ENCODE measurements around the gene DECR2. TPM values are rescaled to one million over a fixed set of nuclear protein-coding genes. Genes with fewer than 3 reads are reported as not detected.

The DECR2 gene
- total RNA-seq, 1 experiment from 2014 or later, result 17.1 TPM

DNA sequence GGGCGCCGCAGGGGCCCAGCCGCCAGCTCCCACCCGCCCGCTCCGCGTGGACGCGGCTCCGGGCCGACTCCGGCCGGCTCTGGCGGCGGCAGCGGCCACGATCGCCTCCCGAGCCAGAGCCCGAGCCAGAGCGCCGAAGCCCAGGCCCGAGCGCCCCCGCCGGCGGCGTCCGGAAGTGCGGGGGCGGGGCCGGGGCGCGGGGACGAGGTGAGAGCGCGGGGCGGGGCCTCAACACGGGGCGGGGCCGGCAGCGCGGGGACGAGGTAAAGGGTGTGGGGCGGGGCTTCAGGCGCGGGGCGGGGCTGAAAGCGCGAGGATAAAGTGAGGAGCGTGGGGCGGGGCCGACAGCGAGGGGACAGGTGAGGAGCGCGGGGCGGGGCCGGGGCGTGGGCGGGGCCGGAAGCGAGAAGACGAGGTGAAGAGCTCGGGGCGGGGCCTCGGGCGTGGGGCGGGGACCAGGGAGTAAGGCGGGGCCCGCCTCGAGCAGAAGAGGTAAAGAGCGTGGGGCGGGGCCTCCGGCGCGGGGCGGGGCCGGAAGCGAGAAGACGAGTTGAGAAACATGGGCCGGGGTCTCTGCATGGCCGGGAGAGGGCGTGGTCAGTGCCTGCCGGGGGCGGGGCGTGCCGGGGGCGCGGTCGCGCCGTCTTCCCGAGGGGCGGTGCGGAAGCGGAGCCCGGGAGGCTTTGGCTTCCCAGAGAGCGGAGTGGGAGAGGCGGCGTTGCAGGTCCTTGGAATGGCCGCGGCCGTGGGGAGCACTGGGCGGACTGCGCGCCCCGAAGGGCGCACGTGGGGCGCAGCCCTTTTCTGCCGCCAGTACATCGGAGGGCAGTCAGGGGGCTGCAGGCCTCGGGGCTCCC, 48.9 kb upstream of the DECR2 start, which contains the start of gene AXIN1 (continued):
- TF ChIP-seq, protein P1, sequence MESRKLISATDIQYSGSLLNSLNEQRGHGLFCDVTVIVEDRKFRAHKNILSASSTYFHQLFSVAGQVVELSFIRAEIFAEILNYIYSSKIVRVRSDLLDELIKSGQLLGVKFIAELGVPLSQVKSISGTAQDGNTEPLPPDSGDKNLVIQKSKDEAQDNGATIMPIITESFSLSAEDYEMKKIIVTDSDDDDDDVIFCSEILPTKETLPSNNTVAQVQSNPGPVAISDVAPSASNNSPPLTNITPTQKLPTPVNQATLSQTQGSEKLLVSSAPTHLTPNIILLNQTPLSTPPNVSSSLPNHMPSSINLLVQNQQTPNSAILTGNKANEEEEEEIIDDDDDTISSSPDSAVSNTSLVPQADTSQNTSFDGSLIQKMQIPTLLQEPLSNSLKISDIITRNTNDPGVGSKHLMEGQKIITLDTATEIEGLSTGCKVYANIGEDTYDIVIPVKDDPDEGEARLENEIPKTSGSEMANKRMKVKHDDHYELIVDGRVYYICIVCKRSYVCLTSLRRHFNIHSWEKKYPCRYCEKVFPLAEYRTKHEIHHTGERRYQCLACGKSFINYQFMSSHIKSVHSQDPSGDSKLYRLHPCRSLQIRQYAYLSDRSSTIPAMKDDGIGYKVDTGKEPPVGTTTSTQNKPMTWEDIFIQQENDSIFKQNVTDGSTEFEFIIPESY (IDR thresholded peaks at IDR 0.05; ENCODE audit: extremely low read depth, insufficient replicate concordance, low read length), result no peak
- peak; percentile 27 for TF ChIP-seq YY1 (IDR thresholded peaks at IDR 0.05; ENCODE audit: extremely low read depth, insufficient replicate concordance, low read depth, low read length)
- no peak for TF ChIP-seq SRF (IDR thresholded peaks at IDR 0.05; ENCODE audit: low read depth)
- no peak for TF ChIP-seq ZNF274 (IDR thresholded peaks at IDR 0.05; ENCODE audit: low read depth, low read length)

DNA sequence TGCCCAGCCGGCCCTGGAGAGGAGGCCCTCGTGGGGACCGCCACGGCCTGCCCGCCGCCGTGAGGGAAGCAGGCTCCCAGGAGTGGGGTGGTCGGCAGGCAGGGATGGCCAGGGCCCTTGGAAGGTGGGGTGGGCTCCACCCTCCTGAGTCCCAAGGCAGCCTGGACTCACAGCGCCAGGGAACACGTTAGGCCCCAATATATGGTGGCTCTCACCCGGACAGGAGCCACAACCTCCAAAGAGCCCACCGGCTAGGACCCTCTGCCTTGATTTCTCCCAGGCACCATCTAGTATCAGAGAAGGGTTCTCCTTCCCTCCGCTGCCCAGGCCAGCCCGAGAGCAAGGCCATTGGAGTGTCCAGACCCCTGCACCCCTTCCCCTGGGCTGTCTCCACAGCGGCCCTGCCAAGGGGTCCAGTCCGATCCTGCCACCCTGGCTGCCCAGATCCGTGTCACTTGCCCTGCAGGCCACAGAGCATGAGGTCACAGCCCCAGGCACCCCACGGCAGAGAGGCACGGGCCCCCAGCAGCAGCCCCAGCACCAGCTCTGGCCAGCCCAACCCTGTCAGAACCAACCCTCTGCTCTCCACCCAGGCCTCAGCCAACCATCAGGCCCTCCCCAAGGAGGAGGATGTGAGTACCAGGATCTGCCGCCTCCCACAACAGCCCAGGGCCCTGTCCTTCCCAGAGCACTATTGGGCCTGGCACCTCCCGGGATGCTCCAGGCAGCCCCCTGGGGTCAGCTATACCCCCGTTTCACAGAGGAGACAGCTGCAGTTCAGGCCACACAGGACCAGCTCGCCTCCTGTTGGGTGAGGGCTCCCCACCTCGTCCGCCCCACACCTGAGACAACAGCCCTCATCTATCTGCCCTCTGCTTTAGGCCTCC, 48.0 kb upstream of the DECR2 start:
- intact Hi-C loops (cut with micrococcal nuclease), result loop anchor here (5.0 kb wide), 1 partner anchor 126 kb away; the partner anchor contains the start of gene LUC7L
- DNase-seq (ENCODE audit: low read depth, low spot score), result no peak
- no TSS peak for BruUV-seq (replicated peaks)
- TF ChIP-seq, protein P2, sequence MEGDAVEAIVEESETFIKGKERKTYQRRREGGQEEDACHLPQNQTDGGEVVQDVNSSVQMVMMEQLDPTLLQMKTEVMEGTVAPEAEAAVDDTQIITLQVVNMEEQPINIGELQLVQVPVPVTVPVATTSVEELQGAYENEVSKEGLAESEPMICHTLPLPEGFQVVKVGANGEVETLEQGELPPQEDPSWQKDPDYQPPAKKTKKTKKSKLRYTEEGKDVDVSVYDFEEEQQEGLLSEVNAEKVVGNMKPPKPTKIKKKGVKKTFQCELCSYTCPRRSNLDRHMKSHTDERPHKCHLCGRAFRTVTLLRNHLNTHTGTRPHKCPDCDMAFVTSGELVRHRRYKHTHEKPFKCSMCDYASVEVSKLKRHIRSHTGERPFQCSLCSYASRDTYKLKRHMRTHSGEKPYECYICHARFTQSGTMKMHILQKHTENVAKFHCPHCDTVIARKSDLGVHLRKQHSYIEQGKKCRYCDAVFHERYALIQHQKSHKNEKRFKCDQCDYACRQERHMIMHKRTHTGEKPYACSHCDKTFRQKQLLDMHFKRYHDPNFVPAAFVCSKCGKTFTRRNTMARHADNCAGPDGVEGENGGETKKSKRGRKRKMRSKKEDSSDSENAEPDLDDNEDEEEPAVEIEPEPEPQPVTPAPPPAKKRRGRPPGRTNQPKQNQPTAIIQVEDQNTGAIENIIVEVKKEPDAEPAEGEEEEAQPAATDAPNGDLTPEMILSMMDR (IDR thresholded peaks at IDR 0.05 in 2 of 3, conservative IDR thresholded peaks at IDR 0.05 in 1 of 3; ENCODE audit: borderline replicate concordance in 1 of 3, insufficient read depth in 1 of 3, low read depth in 2 of 3, low read length in 2 of 3), result no peak
- TF ChIP-seq CEBPB (IDR thresholded peaks at IDR 0.05; ENCODE audit: low read depth) (no peak), SIN3A (IDR thresholded peaks at IDR 0.05; ENCODE audit: low read depth) (no peak), POLR2A (IDR thresholded peaks at IDR 0.05; ENCODE audit: borderline replicate concordance, extremely low read depth, insufficient read depth, insufficient read length) (no peak), EGR1 (IDR thresholded peaks at IDR 0.05; ENCODE audit: low read depth) (no peak), SRF (IDR thresholded peaks at IDR 0.05; ENCODE audit: low read depth) (no peak), TCF7L2 (IDR thresholded peaks at IDR 0.05; ENCODE audit: borderline replicate concordance, extremely low read depth, insufficient read depth, insufficient read length) (no peak), ZNF274 (IDR thresholded peaks at IDR 0.05; ENCODE audit: low read depth, low read length) (no peak), FOSL1 (IDR thresholded peaks at IDR 0.05; ENCODE audit: low read depth) (no peak), JUND (IDR thresholded peaks at IDR 0.05) (no peak)
- TF ChIP-seq, protein P3, sequence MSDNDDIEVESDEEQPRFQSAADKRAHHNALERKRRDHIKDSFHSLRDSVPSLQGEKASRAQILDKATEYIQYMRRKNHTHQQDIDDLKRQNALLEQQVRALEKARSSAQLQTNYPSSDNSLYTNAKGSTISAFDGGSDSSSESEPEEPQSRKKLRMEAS (IDR thresholded peaks at IDR 0.05), result no peak
- TF ChIP-seq, protein P1 (IDR thresholded peaks at IDR 0.05; ENCODE audit: extremely low read depth, insufficient replicate concordance, low read length), result no peak

More for the DNA sequence above, 48.0 kb upstream of the DECR2 start:
- H3K9ac ChIP-seq (ENCODE audit: low read length), result peak overlapping the region; percentile 39
- RAD21 ChIA-PET (ENCODE audit: low non-redundant PET in 1 of 2, low total read pairs in 2 of 2, uncharacterized antibody in 2 of 2, unreplicated experiment in 2 of 2), result interaction anchor here in 1 of 2 experiments (1.0 kb wide), 1 partner anchor 8 kb away, joined by 6 read pairs; no protein-coding TSS in a partner anchor
- no peak for ATAC-seq
- peaks cover 28% of the 10 kb centered on the region for H3K79me2 ChIP-seq (ENCODE audit: insufficient read depth, low read length)
- no peaks in the 10 kb centered on the region for H4K20me1 ChIP-seq (ENCODE audit: insufficient read depth)
- no peaks in the 10 kb centered on the region for H3K9me3 ChIP-seq (ENCODE audit: control insufficient read depth in 1 of 2, insufficient read depth in 1 of 2, low read depth in 1 of 2, low read length in 2 of 2)
- peak overlapping the region; percentile 53; the same call in 1 of the 2 replicates for H3K27ac ChIP-seq (ENCODE audit: low read depth, low read length)
- H3K9me2 ChIP-seq (ENCODE audit: insufficient read depth), result no peaks in the 10 kb centered on the region
- peak overlapping the region; percentile 65 for H3K4me2 ChIP-seq (ENCODE audit: low read length)
- POLR2A ChIA-PET, result interaction anchor here (0.7 to 1.0 kb wide), 2 partner anchors 17 to 124 kb away, joined by 3 read pairs; partner anchors contain the start of gene MRPL28
- H3K27me3 ChIP-seq (ENCODE audit: insufficient read depth, low read length), result no peaks in the 10 kb centered on the region
- peak overlapping the region; percentile 26 to 45 for H3K4me3 ChIP-seq (replicated peaks in 1 of 2; ENCODE audit: low read depth in 1 of 2, low read length in 2 of 2)
- no peak overlapping the region for H2AFZ ChIP-seq (ENCODE audit: low read depth, low read length, poor library complexity, severe bottlenecking)
- H3K4me1 ChIP-seq (ENCODE audit: control insufficient read depth in 1 of 2, insufficient read depth in 2 of 2, low read length in 2 of 2), result peaks cover 2 to 7% of the 10 kb centered on the region in 2 experiments; a peak in 1 of 4 replicates
- CTCF ChIA-PET, result interaction anchor here (0.6 to 1.3 kb wide), 6 partner anchors 9 to 257 kb away, joined by 3 to 10 read pairs (median 4); partner anchors contain the start of gene MRPL28
- H3K36me3 ChIP-seq (ENCODE audit: control insufficient read depth in 1 of 2, insufficient read depth in 2 of 2, low read length in 2 of 2), result 0 out of 4 replicates have a peak, but pooled peaks cover 0 to 4% of the 10 kb centered on the region in 2 experiments
